RWPE2 (cell line): ENCODE measurements around the gene HEATR5A.
A peak's percentile ranks its signal among the peaks of the same experiment; 100 is the strongest.

Source experiments
- ATAC-seq: fragments of 200-7000 bp; cut with Tn5 transposase; 3 replicates; pipeline ENCODE4 v1.9.1; 2021; ENCODE audit warnings: low read depth
- DNase-seq: peaks from one replicate; pipeline ENCODE4 v3.0.0-alpha.2; 2020; ENCODE audit warnings: low spot score
- H3K27ac ChIP-seq: fragments of 450-650 bp; 2 replicates; pipeline ENCODE4 v1.5.1; 2017; ENCODE audit warnings: mild to moderate bottlenecking; ENCODE audit not compliant: poor library complexity, severe bottlenecking
- H3K27me3 ChIP-seq: fragments of 250-450 bp; sonication (Bioruptor Pico); 2 replicates; pipeline ENCODE4 v1.5.1; 2021; ENCODE audit warnings: mild to moderate bottlenecking, moderate library complexity; ENCODE audit not compliant: insufficient read depth, poor library complexity, severe bottlenecking
- H3K36me3 ChIP-seq: fragments of 250-450 bp; sonication (Bioruptor Pico); 2 replicates; pipeline ENCODE4 v1.5.1; 2020; ENCODE audit warnings: low read depth, mild to moderate bottlenecking, moderate library complexity
- H3K4me1 ChIP-seq: fragments of 250-450 bp; sonication (Bioruptor Pico); 2 replicates; pipeline ENCODE4 v1.5.1; 2021; ENCODE audit warnings: mild to moderate bottlenecking, moderate library complexity; ENCODE audit not compliant: insufficient read depth, poor library complexity, severe bottlenecking
- H3K4me3 ChIP-seq: fragments of 250-450 bp; sonication (Bioruptor Pico); 2 replicates; pipeline ENCODE4 v1.5.1; 2021; ENCODE audit warnings: mild to moderate bottlenecking, moderate library complexity; ENCODE audit not compliant: severe bottlenecking
- H3K9me3 ChIP-seq: fragments of 250-450 bp; sonication (Bioruptor Pico); 2 replicates; pipeline ENCODE4 v1.5.1; 2021; ENCODE audit warnings: mild to moderate bottlenecking, moderate library complexity; ENCODE audit not compliant: severe bottlenecking
- CTCF ChIP-seq: fragments of 450-650 bp; IDR thresholded peaks from one replicate; pipeline ENCODE4 v1.5.1; 2017; ENCODE audit warnings: mild to moderate bottlenecking, moderate library complexity; ENCODE audit not compliant: poor library complexity, severe bottlenecking

The HEATR5A gene

GRCh38 chr14:31395572-31396205, 24.7 kb downstream of the HEATR5A start:
- TF ChIP-seq CTCF = no peak
- ATAC-seq = peak; percentile 57

GRCh38 chr14:31395119-31395518, 25.2 kb downstream of the HEATR5A start:
- Histone ChIP-seq H3K4me1 (no peaks in the 10 kb centered on the region), H3K36me3 (peaks cover 49% of the 10 kb centered on the region), H3K27me3 (no peaks in the 10 kb centered on the region), H3K27ac (no peak overlapping the region), H3K4me3 (no peak overlapping the region), H3K9me3 (no peaks in the 10 kb centered on the region)
- no peak for TF ChIP-seq CTCF
- no peak for ATAC-seq
- DNase-seq = no peak

More at GRCh38 chr14:31395572-31396205, 24.7 kb downstream of the HEATR5A start:
- no peak overlapping the region for H3K4me3 ChIP-seq
- no peaks in the 10 kb centered on the region for H3K9me3 ChIP-seq
- no peaks in the 10 kb centered on the region for H3K4me1 ChIP-seq
- H3K36me3 ChIP-seq = peaks cover 53% of the 10 kb centered on the region
- no peak for DNase-seq
- H3K27ac ChIP-seq = no peak overlapping the region
- no peaks in the 10 kb centered on the region for H3K27me3 ChIP-seq

- Histone ChIP-seq H3K36me3 (peaks cover 41% of the 10 kb centered on the region), H3K4me1 (no peaks in the 10 kb centered on the region), H3K27ac (no peak overlapping the region), H3K4me3 (no peak overlapping the region), H3K9me3 (no peaks in the 10 kb centered on the region), H3K27me3 (no peaks in the 10 kb centered on the region)
- no peak for TF ChIP-seq CTCF
- DNase-seq = no peak
- no peak for ATAC-seq
Measured at GRCh38 chr14:31391977-31392503, 28.3 kb downstream of the HEATR5A start.

GRCh38 chr14:31391473-31391872, 28.9 kb downstream of the HEATR5A start:
- H3K27me3 ChIP-seq = no peaks in the 10 kb centered on the region
- no peak for DNase-seq
- no peak overlapping the region for H3K27ac ChIP-seq
- no peak for TF ChIP-seq CTCF
- peaks cover 36% of the 10 kb centered on the region for H3K36me3 ChIP-seq
- no peak for ATAC-seq
- H3K4me1 ChIP-seq = no peaks in the 10 kb centered on the region
- H3K4me3 ChIP-seq = no peak overlapping the region
- H3K9me3 ChIP-seq = no peaks in the 10 kb centered on the region

- no peak overlapping the region for H3K4me3 ChIP-seq
- no peak for ATAC-seq
- no peak for DNase-seq
- no peaks in the 10 kb centered on the region for H3K9me3 ChIP-seq
- TF ChIP-seq CTCF = no peak
- H3K27me3 ChIP-seq = no peaks in the 10 kb centered on the region
- H3K27ac ChIP-seq = no peak overlapping the region
- H3K36me3 ChIP-seq = peaks cover 37% of the 10 kb centered on the region
- no peaks in the 10 kb centered on the region for H3K4me1 ChIP-seq
Measured at GRCh38 chr14:31389946-31390345, 30.4 kb downstream of the HEATR5A start.
